Measurements from ENCODE around the gene BTBD9. TPM values are rescaled to one million over a fixed set of nuclear protein-coding genes. Genes with fewer than 3 reads are reported as not detected.

Gene BTBD9
- total RNA-seq, 1 donor = 25.3 TPM

GRCh38 chr6:38146734-38147027 lies 493.0 kb downstream of the BTBD9 start:
- Histone ChIP-seq H3K4me3 (ENCODE audit: insufficient read depth, low read length) (no peak overlapping the region), H3K79me2 (ENCODE audit: insufficient read depth, low read length) (peaks cover 54% of the 10 kb centered on the region), H4K20me1 (ENCODE audit: insufficient read depth, low read length) (peaks cover 73% of the 10 kb centered on the region), H3K36me3 (ENCODE audit: insufficient read depth, low read length) (peaks cover 4% of the 10 kb centered on the region), H3K4me1 (ENCODE audit: insufficient read depth, low read length) (peaks cover 10% of the 10 kb centered on the region), H3K27me3 (ENCODE audit: insufficient read depth, low read length) (no peaks in the 10 kb centered on the region), H3K27ac (ENCODE audit: low read depth, low read length) (no peak overlapping the region), H3K4me2 (ENCODE audit: insufficient read depth, low read length) (no peak overlapping the region), H2AFZ (ENCODE audit: low read length) (no peak overlapping the region), H3K9me3 (ENCODE audit: low read depth, low read length) (no peaks in the 10 kb centered on the region)
- TF ChIP-seq CTCF (IDR thresholded peaks at IDR 0.05; ENCODE audit: extremely low read depth, low read depth, low read length) = no peak
- DNase-seq (ENCODE audit: insufficient read length, low spot score, missing footprints) = no peak

GRCh38 chr6:38146021-38146733 lies 493.6 kb downstream of the BTBD9 start:
- Histone ChIP-seq H3K79me2 (ENCODE audit: insufficient read depth, low read length) (peaks cover 59% of the 10 kb centered on the region), H4K20me1 (ENCODE audit: insufficient read depth, low read length) (peaks cover 74% of the 10 kb centered on the region), H3K27ac (ENCODE audit: low read depth, low read length) (no peak overlapping the region), H3K9me3 (ENCODE audit: low read depth, low read length) (no peaks in the 10 kb centered on the region), H3K4me3 (ENCODE audit: insufficient read depth, low read length) (no peak overlapping the region), H2AFZ (ENCODE audit: low read length) (no peak overlapping the region), H3K4me1 (ENCODE audit: insufficient read depth, low read length) (peaks cover 10% of the 10 kb centered on the region), H3K27me3 (ENCODE audit: insufficient read depth, low read length) (no peaks in the 10 kb centered on the region), H3K4me2 (ENCODE audit: insufficient read depth, low read length) (no peak overlapping the region), H3K36me3 (ENCODE audit: insufficient read depth, low read length) (peaks cover 4% of the 10 kb centered on the region)
- no peak for DNase-seq (ENCODE audit: insufficient read length, low spot score, missing footprints)
- TF ChIP-seq CTCF (IDR thresholded peaks at IDR 0.05; ENCODE audit: extremely low read depth, low read depth, low read length) = no peak

- H3K9me3 ChIP-seq (ENCODE audit: low read depth, low read length) = no peaks in the 10 kb centered on the region
- DNase-seq (ENCODE audit: insufficient read length, low spot score, missing footprints) = no peak
- peaks cover 10% of the 10 kb centered on the region for H3K4me1 ChIP-seq (ENCODE audit: insufficient read depth, low read length)
- H3K27ac ChIP-seq (ENCODE audit: low read depth, low read length) = no peak overlapping the region
- H3K36me3 ChIP-seq (ENCODE audit: insufficient read depth, low read length) = no peaks in the 10 kb centered on the region
- no peak for TF ChIP-seq CTCF (IDR thresholded peaks at IDR 0.05; ENCODE audit: extremely low read depth, low read depth, low read length)
- no peak overlapping the region for H2AFZ ChIP-seq (ENCODE audit: low read length)
- no peak overlapping the region for H3K4me2 ChIP-seq (ENCODE audit: insufficient read depth, low read length)
- peaks cover 65% of the 10 kb centered on the region for H3K79me2 ChIP-seq (ENCODE audit: insufficient read depth, low read length)
- H4K20me1 ChIP-seq (ENCODE audit: insufficient read depth, low read length) = peaks cover 78% of the 10 kb centered on the region
- H3K27me3 ChIP-seq (ENCODE audit: insufficient read depth, low read length) = no peaks in the 10 kb centered on the region
- H3K4me3 ChIP-seq (ENCODE audit: insufficient read depth, low read length) = no peak overlapping the region
Observed at GRCh38 chr6:38144365-38144945, 495.3 kb downstream of the BTBD9 start.

GRCh38 chr6:38143191-38144150 lies 496.3 kb downstream of the BTBD9 start:
- DNase-seq (ENCODE audit: insufficient read length, low spot score, missing footprints) = no peak
- no peak for TF ChIP-seq CTCF (IDR thresholded peaks at IDR 0.05; ENCODE audit: extremely low read depth, low read depth, low read length)
- H3K27ac ChIP-seq (ENCODE audit: low read depth, low read length) = no peak overlapping the region

More at GRCh38 chr6:38143191-38144150, 496.3 kb downstream of the BTBD9 start:
- Histone ChIP-seq H2AFZ (ENCODE audit: low read length) (no peak overlapping the region), H3K4me2 (ENCODE audit: insufficient read depth, low read length) (no peak overlapping the region), H3K4me3 (ENCODE audit: insufficient read depth, low read length) (no peak overlapping the region), H3K79me2 (ENCODE audit: insufficient read depth, low read length) (peaks cover 64% of the 10 kb centered on the region), H4K20me1 (ENCODE audit: insufficient read depth, low read length) (peaks cover 76% of the 10 kb centered on the region), H3K9me3 (ENCODE audit: low read depth, low read length) (no peaks in the 10 kb centered on the region), H3K27me3 (ENCODE audit: insufficient read depth, low read length) (no peaks in the 10 kb centered on the region), H3K36me3 (ENCODE audit: insufficient read depth, low read length) (no peaks in the 10 kb centered on the region), H3K4me1 (ENCODE audit: insufficient read depth, low read length) (peaks cover 10% of the 10 kb centered on the region)

Measured in osteoblast (primary cell).